IMR-90 (cell line): ENCODE results near the gene CRB1. TPM values are rescaled to one million over a fixed set of nuclear protein-coding genes. Genes with fewer than 3 reads are reported as not detected.

ENCODE experiments used
- ATAC-seq: fragments of 200-7000 bp; cut with Tn5 transposase; 2 replicates; pipeline ENCODE4 v1.9.1; 2020; ENCODE audit warnings: low read depth, mild to moderate bottlenecking, moderate library complexity
- BruUV-seq: library from RNA; stranded (reverse); fragments of 400-500 nt; replicated peaks from 2 replicates; lab custom pipeline; 2021; lab: Mats Ljungman, UMichigan
- CTCF ChIA-PET: fragments of 300-600 bp; formaldehyde crosslinking; extraction: SDS; loops from one replicate; lab custom pipeline; 2021; ENCODE audit warnings: antibody characterized with exemption; lab: Yijun Ruan, JAX
- POLR2A ChIA-PET: fragments of 300-600 bp; sonication (Branson Sonifier 250); formaldehyde crosslinking; loops from one replicate; lab custom pipeline; 2022; ENCODE audit warnings: antibody characterized with exemption; ENCODE audit not compliant: unreplicated experiment; lab: Charles Lee
- DNase-seq: peaks from one replicate; pipeline ENCODE4 v3.0.0; 2013
- H2AFZ ChIP-seq: replicated peaks from 2 replicates; pipeline ENCODE3; 2013; ENCODE audit warnings: low read length, mild to moderate bottlenecking; ENCODE audit not compliant: poor library complexity
- H2AK5ac ChIP-seq: 2 replicates; pipeline ENCODE4 v1.6.1; 2013; ENCODE audit warnings: low read depth, low read length, inconsistent platforms
- H2AK9ac ChIP-seq: replicated peaks from 2 replicates; pipeline ENCODE3; 2013; ENCODE audit warnings: mild to moderate bottlenecking, low read depth, low read length, moderate library complexity; ENCODE audit not compliant: poor library complexity
- H2BK120ac ChIP-seq: 2 replicates; pipeline ENCODE4 v1.6.1; 2013; ENCODE audit warnings: low read depth, low read length, inconsistent platforms
- H2BK15ac ChIP-seq: 3 replicates; pipeline ENCODE4 v1.6.1; 2013; ENCODE audit warnings: low read depth, low read length, inconsistent platforms
- H2BK20ac ChIP-seq: 2 replicates; pipeline ENCODE4 v1.6.1; 2013; ENCODE audit warnings: low read depth, mild to moderate bottlenecking, inconsistent platforms, low read length, moderate library complexity
- H2BK5ac ChIP-seq: 2 replicates; pipeline ENCODE4 v1.6.1; 2013; ENCODE audit warnings: mild to moderate bottlenecking, low read depth, low read length, inconsistent platforms; ENCODE audit not compliant: poor library complexity, severe bottlenecking
- H3K14ac ChIP-seq: replicated peaks from 2 replicates; pipeline ENCODE4 v1.6.1; 2013; ENCODE audit warnings: low read depth, low read length, inconsistent platforms
- H3K18ac ChIP-seq: 2 replicates; pipeline ENCODE4 v1.6.1; 2013; ENCODE audit warnings: low read depth, low read length, control low read depth
- H3K23ac ChIP-seq: 2 replicates; pipeline ENCODE4 v1.6.1; 2013; ENCODE audit warnings: low read depth, low read length, inconsistent platforms
- H3K27ac ChIP-seq: 2 replicates; pipeline ENCODE4 v1.5.1; 2013; ENCODE audit warnings: mild to moderate bottlenecking, control low read depth, low read length; ENCODE audit not compliant: insufficient read depth
- H3K27me3 ChIP-seq: 2 replicates; pipeline ENCODE4 v1.6.1; 2013; ENCODE audit warnings: low read length; ENCODE audit not compliant: control insufficient read depth, insufficient read depth
- H3K36me3 ChIP-seq: 2 replicates; pipeline ENCODE4 v1.6.1; 2013; ENCODE audit warnings: low read length, mixed read lengths; ENCODE audit not compliant: control insufficient read depth, insufficient read depth
- H3K4ac ChIP-seq: 2 replicates; pipeline ENCODE4 v1.6.1; 2013; ENCODE audit warnings: low read depth, low read length, inconsistent platforms
- H3K4me1 ChIP-seq: 2 replicates; pipeline ENCODE4 v1.6.1; 2013; ENCODE audit warnings: low read length, mixed read lengths; ENCODE audit not compliant: control insufficient read depth, insufficient read depth
- H3K4me2 ChIP-seq: 2 replicates; pipeline ENCODE4 v1.6.1; 2013; ENCODE audit warnings: low read depth, mild to moderate bottlenecking, control low read depth, low read length, moderate library complexity
- H3K4me3 ChIP-seq: 2 replicates; pipeline ENCODE4 v1.5.1; 2013; ENCODE audit warnings: low read depth, mild to moderate bottlenecking, control low read depth, low read length, moderate library complexity; ENCODE audit not compliant: insufficient read depth
- H3K56ac ChIP-seq: 2 replicates; pipeline ENCODE4 v1.6.1; 2013; ENCODE audit warnings: low read length, inconsistent platforms; ENCODE audit not compliant: insufficient read depth; ENCODE audit errors: extremely low read depth
- H3K79me1 ChIP-seq, 2 experiments: 2 replicates each; pipeline ENCODE4 v1.6.1; 2013; ENCODE audit warnings: low read length in 2 of 2, inconsistent platforms in 1 of 2, low read depth in 1 of 2
- H3K9ac ChIP-seq: 2 replicates; pipeline ENCODE4 v1.6.1; 2013; ENCODE audit warnings: low read depth, low read length, control low read depth
- H3K9me1 ChIP-seq: 2 replicates; pipeline ENCODE4 v1.6.1; 2013; ENCODE audit warnings: low read length, inconsistent platforms; ENCODE audit not compliant: insufficient read depth
- H3K9me3 ChIP-seq: 2 replicates; pipeline ENCODE4 v1.6.1; 2013; ENCODE audit warnings: low read length; ENCODE audit not compliant: control insufficient read depth, insufficient read depth
- H4K20me1 ChIP-seq: 2 replicates; pipeline ENCODE4 v1.6.1; 2013; ENCODE audit warnings: low read length, inconsistent platforms; ENCODE audit not compliant: insufficient read depth
- H4K5ac ChIP-seq: 2 replicates; pipeline ENCODE4 v1.6.1; 2013; ENCODE audit warnings: mild to moderate bottlenecking, low read depth, low read length, control low read depth
- H4K8ac ChIP-seq, 2 experiments: 2 replicates each; pipeline ENCODE4 v1.6.1; 2013; ENCODE audit warnings: low read depth in 2 of 2, low read length in 2 of 2, control low read depth in 1 of 2, inconsistent platforms in 1 of 2
- H4K91ac ChIP-seq: 2 replicates; pipeline ENCODE4 v1.6.1; 2013; ENCODE audit warnings: low read depth, low read length, inconsistent platforms; ENCODE audit not compliant: insufficient read depth
- BHLHE40 ChIP-seq: fragments of 150-350 bp; IDR thresholded peaks from 2 replicates; pipeline ENCODE4 v1.6.1; 2016; ENCODE audit warnings: mild to moderate bottlenecking, low read depth, low read length
- CEBPB ChIP-seq: IDR thresholded peaks from 2 replicates; pipeline ENCODE4 v1.6.1; 2012; ENCODE audit warnings: low read depth, low read length, improper control_type of control experiment
- CHD1 ChIP-seq: IDR thresholded peaks from 2 replicates; pipeline ENCODE4 v1.6.1; 2012; ENCODE audit warnings: low read depth, low read length, improper control_type of control experiment
- CTCF ChIP-seq: conservative IDR thresholded peaks from 2 replicates; pipeline ENCODE4 v1.5.1; 2012; ENCODE audit warnings: mild to moderate bottlenecking, low read depth, low read length, improper control_type of control experiment
- ELK1 ChIP-seq: fragments of 150-350 bp; IDR thresholded peaks from 2 replicates; pipeline ENCODE4 v1.6.1; 2016; ENCODE audit warnings: low read depth, mild to moderate bottlenecking, low read length, moderate library complexity, borderline replicate concordance
- FOS ChIP-seq: fragments of 150-350 bp; IDR thresholded peaks from 2 replicates; pipeline ENCODE4 v1.6.1; 2016; ENCODE audit warnings: low read depth, low read length
- MAFK ChIP-seq: IDR thresholded peaks from 2 replicates; pipeline ENCODE4 v1.6.1; 2012; ENCODE audit warnings: low read depth, low read length, improper control_type of control experiment
- MAZ ChIP-seq: IDR thresholded peaks from 2 replicates; pipeline ENCODE4 v1.6.1; 2012; ENCODE audit warnings: low read depth, mild to moderate bottlenecking, low read length, improper control_type of control experiment, moderate library complexity, borderline replicate concordance
- MXI1 ChIP-seq: IDR thresholded peaks from 2 replicates; pipeline ENCODE4 v1.6.1; 2012; ENCODE audit warnings: low read depth, mild to moderate bottlenecking, low read length, moderate library complexity, borderline replicate concordance
- NFE2L2 ChIP-seq: fragments of 150-350 bp; IDR thresholded peaks from 2 replicates; pipeline ENCODE4 v1.6.1; 2016; ENCODE audit warnings: low read depth, mild to moderate bottlenecking, low read length
- POLR2A ChIP-seq: IDR thresholded peaks from 2 replicates; pipeline ENCODE4 v1.6.1; 2012; ENCODE audit warnings: mild to moderate bottlenecking, low read depth, low read length
- RCOR1 ChIP-seq: IDR thresholded peaks from 2 replicates; pipeline ENCODE4 v1.6.1; 2012; ENCODE audit warnings: mild to moderate bottlenecking, low read length, improper control_type of control experiment; ENCODE audit not compliant: insufficient replicate concordance
- SMC3 ChIP-seq: fragments of 150-350 bp; IDR thresholded peaks from 2 replicates; pipeline ENCODE4 v1.6.1; 2016; ENCODE audit warnings: low read depth, mild to moderate bottlenecking, antibody characterized with exemption, low read length, moderate library complexity
- USF2 ChIP-seq: fragments of 150-350 bp; IDR thresholded peaks from 2 replicates; pipeline ENCODE4 v1.6.1; 2017; ENCODE audit warnings: mild to moderate bottlenecking, antibody characterized with exemption, low read length, low read depth
- WGBS, 2 experiments: methylation state at CpG; one replicate each; pipeline versions ENCODE4 v1.1.5 to v1.1.7; 2013; ENCODE audit warnings: missing lambda C conversion rate in 2 of 2; ENCODE audit not compliant: insufficient read length in 1 of 2; ENCODE audit errors: extremely low coverage in 2 of 2; 5-methylcytosine and 5-hydroxymethylcytosine counted together
- dilution Hi-C: fragments of 300-500 bp; cut with HindIII; formaldehyde crosslinking; loops from one replicate; pipeline ENCODE4 v1.14.3; 2018; ENCODE audit warnings: low sequenced_read_pairs; ENCODE audit not compliant: unreplicated experiment
- in situ Hi-C: fragments of 300-500 bp; cut with MboI; formaldehyde crosslinking; loops from 3 replicates; pipeline ENCODE4 v1.14.3; 2019; ENCODE audit warnings: low sequenced_read_pairs, inconsistent platforms, mixed read lengths
- intact Hi-C: fragments of 100-400 bp; cut with micrococcal nuclease; formaldehyde crosslinking; loops from 2 replicates; pipeline ENCODE4 v1.10.0; 2022
- polyA plus RNA-seq, 3 experiments: library from polyadenylated mRNA; depleted of rRNA; stranded (reverse); fragments of >200 nt; gene quantifications; 2 replicates each; pipeline ENCODE4 v1.2.3, GENCODE V29; 2012; ENCODE audit warnings: low replicate concordance in 1 of 3
- total RNA-seq: library from RNA; depleted of rRNA; stranded (reverse); fragments of >200 nt; gene quantifications from 2 replicates; pipeline ENCODE4 v1.2.3, GENCODE V29; 2012

Gene CRB1
- total and polyA plus RNA-seq, 2 of the 4 experiments (the other 2 are of a cell fraction) = not detected

- Histone ChIP-seq H3K23ac (no peak overlapping the region), H4K20me1 (no peaks in the 10 kb centered on the region), H2AFZ (no peak overlapping the region), H3K9me1 (no peaks in the 10 kb centered on the region), H3K27me3 (no peaks in the 10 kb centered on the region), H4K5ac (no peak overlapping the region), H3K27ac (no peak overlapping the region), H3K4me1 (no peaks in the 10 kb centered on the region), H3K79me1 (no peaks in the 10 kb centered on the region), H2BK15ac (no peak overlapping the region), H2AK5ac (no peak overlapping the region), H2AK9ac (no peak overlapping the region), H4K8ac (no peak overlapping the region), H3K9ac (no peak overlapping the region), H3K56ac (no peak overlapping the region), H3K36me3 (no peaks in the 10 kb centered on the region), H3K4me2 (no peak overlapping the region), H3K4me3 (no peak overlapping the region), H4K91ac (no peak overlapping the region), H3K4ac (no peak overlapping the region), H3K18ac (no peak overlapping the region), H2BK20ac (no peak overlapping the region), H2BK5ac (no peak overlapping the region), H2BK120ac (no peak overlapping the region), H3K14ac (no peak overlapping the region), H3K9me3 (no peaks in the 10 kb centered on the region)
- no CpG with 5 or more reads among the region's 1 CpG for WGBS, 2 experiments
- dilution Hi-C loops (no loop called here), in situ Hi-C loops (no loop called here), intact Hi-C loops (no loop called here)
- TF ChIP-seq ELK1 (no peak), RCOR1 (no peak), NFE2L2 (no peak), POLR2A (no peak), USF2 (no peak), MAFK (no peak), CEBPB (no peak), SMC3 (no peak), FOS (no peak), BHLHE40 (no peak), CHD1 (no peak), MXI1 (no peak), CTCF (no peak), MAZ (no peak)
- DNase-seq (no peak), ATAC-seq (no peak)
- no TSS peak for BruUV-seq
- ChIA-PET POLR2A (no interaction called here), CTCF (interaction anchor here (0.9 kb wide), 1 partner anchor 12 kb away, joined by 3 read pairs; no protein-coding TSS in a partner anchor)
These were observed 73.6 kb downstream of the CRB1 start for GRCh38 chr1:197341626-197342025.
